ENCODE results near the gene PPP1R2C.

- no peak for TF ChIP-seq ZNF274 (IDR thresholded peaks at IDR 0.05; ENCODE audit: low read depth, low read length)
- TF ChIP-seq YY1 (IDR thresholded peaks at IDR 0.05; ENCODE audit: insufficient read depth, insufficient read length) = no peak
- no peak for TF ChIP-seq SUZ12 (IDR thresholded peaks at IDR 0.05; ENCODE audit: extremely low read depth, insufficient read depth, insufficient read length)
Observed at GRCh38 chrX:42759881-42760280, 18.1 kb downstream of the PPP1R2C start.
